CD4-positive, alpha-beta T cell treated with Interleukin-6 for 4 hours (primary cell): ENCODE measurements around the gene SMG6.

ENCODE experiments used
- DNase-seq: peaks from one replicate; pipeline ENCODE4 v3.0.0-alpha.2; 2020; ENCODE audit warnings: mixed read lengths

Gene SMG6

GRCh38 chr17:2041561-2042389 is 261.8 kb downstream of the SMG6 start, which contains the start of gene OVCA2:
TSS of gene OVCA2 (plus strand) at chr17:2042022. CDS start at chr17:2042048, 26 bp downstream.
- peak; percentile 99 for DNase-seq

GRCh38 chr17:2040942-2041560 is 262.5 kb downstream of the SMG6 start:
- DNase-seq: no peak

- DNase-seq: no peak
Measured at GRCh38 chr17:2040219-2040827, 263.3 kb downstream of the SMG6 start.

GRCh38 chr17:2037155-2037554 is 266.4 kb downstream of the SMG6 start:
- DNase-seq: no peak

DNA sequence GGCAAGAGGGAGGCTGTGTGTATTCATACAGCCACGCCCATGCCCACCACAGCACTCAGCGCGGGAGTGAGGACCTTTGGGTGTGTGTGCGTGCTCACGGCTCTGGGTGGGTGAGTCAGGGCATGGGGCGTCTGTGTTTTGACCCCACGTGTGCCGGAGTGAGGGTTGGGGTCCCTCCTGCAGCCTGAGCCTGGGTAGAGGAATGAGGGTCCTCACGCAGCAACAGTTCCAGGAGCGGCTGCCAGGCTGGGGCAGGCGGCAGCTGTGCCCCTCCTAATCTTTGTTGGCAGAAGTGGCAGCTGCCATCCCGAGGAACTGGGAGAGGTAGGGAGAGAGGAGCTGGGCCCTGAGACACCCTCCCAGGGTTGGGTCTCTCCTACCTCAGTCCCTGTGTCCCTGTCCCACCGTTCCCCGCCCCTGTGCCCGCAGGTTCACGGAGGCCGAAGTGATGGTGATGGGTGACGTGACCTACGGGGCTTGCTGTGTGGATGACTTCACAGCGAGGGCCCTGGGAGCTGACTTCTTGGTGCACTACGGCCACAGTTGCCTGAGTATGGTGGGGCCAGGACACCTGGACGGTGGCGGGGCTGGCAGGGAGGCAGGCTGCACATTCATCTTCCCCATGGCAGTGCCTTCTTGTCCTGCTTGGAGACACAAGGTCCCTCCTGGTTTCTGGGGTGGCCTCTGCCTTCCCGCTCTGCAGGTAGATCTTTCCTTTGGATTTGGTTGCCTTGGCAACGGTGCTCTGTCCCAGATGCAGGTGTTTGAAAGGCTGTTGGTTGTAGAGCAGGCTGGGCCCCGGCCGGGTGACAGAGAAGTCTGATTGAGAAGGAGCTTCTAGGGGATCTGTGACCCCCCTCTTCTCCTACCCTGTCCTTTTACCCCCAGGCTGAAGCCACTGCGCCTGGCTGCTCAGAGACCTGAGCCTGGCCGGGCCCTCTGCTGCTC is 267.8 kb downstream of the SMG6 start:
- DNase-seq: no peak

DNA sequence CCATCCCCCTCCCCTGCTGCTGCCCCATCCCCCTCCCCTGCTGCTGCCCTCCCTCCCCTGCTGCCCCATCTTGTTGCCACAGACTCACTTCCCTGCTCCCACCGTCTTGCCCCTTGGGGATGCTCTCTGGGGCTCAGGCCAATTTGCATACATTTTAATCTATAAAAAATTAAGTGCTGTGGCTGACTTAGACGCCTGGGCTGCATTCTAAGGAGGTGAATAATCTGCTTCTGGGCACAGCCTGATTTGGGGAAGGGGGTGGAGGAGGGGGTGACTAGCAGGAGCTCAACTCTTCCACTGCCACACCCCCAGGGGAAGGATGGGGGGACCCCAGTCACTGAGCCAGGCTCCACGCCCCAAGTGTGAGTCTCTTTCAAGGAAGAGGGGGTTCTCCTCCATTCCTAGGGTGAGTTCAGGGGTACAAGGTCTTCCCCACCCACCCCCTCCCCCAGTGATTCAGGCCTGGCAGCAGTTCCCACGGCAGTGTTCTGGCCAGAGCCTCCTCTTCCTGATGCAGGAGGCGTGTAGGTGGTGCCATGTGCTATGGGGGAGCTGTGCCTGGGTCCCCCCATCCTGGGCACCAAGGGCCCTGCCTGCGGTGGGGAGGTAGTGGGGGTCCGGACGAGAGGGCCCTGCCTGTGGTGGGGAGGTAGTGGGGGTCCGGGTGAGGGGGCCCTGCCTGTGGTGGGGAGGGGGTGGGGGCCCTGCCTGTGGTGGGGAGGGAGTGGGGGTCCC is 268.6 kb downstream of the SMG6 start:
- no peak for DNase-seq

- no peak for DNase-seq
Measured at GRCh38 chr17:2034157-2034556, 269.4 kb downstream of the SMG6 start.

DNA sequence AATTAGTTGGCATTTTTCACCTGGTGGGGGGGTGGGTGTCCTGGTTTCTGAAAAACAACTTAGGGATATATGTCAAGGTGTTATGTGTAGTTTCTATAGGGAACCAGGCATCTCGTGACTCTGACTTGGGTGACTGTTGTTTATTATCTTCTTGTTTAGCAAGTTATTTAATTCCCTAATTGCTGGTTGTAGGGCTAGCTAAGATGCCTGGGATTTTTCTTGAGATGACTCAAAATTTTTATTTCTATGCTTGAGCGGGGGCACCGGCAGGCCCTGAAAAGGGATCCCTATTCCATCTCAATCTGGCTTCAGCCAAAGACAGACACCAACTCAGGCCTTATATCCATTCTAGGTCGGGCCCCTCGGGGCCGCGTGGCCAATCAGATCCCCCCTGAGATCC is 270.4 kb downstream of the SMG6 start:
- DNase-seq: no peak

DNA sequence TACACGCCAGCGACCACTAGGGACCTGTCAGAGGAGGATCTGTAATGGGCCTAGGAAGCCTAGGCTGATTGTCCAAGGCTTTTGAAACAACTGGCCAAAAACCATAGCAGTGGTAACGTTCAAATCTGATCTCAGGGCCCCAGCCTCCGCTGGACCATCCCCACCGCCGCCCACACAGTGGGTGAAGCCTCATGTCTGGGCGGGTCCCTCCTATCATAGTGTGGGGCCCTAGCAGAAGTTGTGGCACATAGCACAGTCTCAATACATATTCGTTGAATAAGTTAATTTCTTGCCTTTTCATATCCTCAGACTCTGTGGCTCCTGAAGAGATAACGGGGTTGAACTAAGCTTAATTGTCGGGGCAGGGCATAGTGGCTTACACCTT is 272.8 kb downstream of the SMG6 start:
- no peak for DNase-seq

GRCh38 chr17:2029911-2030778 is 273.4 kb downstream of the SMG6 start, which contains the start of gene DPH1:
TSS of gene DPH1 (plus strand) at chr17:2030153. CDS start at chr17:2030170, 17 bp downstream.
- peak; percentile 85 for DNase-seq

DNA sequence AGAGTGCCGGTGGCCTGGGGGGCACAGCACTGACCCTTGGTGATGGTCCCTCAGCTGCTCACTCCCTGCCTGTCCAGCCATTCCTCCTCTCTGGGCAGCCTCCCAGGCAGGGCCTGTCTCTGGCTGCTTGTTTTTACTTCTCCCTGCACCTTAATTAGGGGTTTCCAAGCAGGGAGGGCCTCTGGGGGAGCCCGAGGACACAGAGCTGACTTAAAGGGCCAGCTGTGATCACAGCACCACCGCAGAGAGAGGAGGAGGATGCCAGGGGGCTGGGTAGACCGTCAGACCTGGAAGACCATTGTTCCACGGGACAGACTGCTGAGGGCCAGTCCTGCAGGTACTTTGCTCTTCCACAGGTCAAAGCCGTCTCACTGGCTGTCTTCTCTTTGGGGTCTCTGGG is 274.8 kb downstream of the SMG6 start:
- DNase-seq: no peak

GRCh38 chr17:2028234-2028614 is 275.4 kb downstream of the SMG6 start:
- no peak for DNase-seq

GRCh38 chr17:2027528-2028233 is 275.9 kb downstream of the SMG6 start:
- no peak for DNase-seq

GRCh38 chr17:2025622-2026309 is 277.8 kb downstream of the SMG6 start:
- peak; percentile 27 for DNase-seq

GRCh38 chr17:2025220-2025621 is 278.4 kb downstream of the SMG6 start, which contains the start of gene RTN4RL1:
TSS of gene RTN4RL1 (minus strand) at chr17:2025334. CDS start at chr17:2024865, 469 bp downstream.
- DNase-seq: peak; percentile 86

DNA sequence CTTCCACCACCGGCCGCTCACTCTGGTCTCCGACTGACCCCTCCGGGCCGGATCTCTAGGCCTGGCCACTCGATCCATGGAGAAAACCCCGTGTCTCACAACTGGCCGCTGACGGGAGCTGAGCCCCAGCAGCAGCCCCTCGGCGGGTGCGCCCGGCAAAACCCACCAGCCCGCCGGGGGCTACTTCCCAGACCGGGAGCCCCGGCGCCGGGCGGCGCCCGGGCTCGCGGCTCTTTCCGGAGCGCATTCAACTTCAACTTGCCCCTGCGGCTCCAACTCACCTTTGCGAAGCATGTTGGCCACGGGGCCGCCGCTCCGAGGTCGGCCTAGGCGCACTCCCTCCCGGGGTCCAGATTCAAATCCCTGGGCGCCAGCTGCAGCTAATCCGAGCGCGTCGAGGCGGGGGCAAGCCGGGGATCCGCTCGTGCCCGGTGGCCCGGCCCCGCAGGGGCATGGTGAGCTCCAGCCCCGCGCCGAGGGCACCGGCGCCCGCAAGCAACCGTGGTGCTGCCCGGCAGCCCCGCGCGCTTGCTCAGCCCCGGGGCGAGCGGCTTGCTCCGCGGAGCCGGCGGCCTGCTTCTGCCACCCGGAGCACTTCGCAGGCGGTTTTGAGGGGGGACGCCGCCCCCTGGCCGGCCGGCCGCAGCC is 278.9 kb downstream of the SMG6 start:
- peak; percentile 16 for DNase-seq

GRCh38 chr17:2023692-2024571 is 279.7 kb downstream of the SMG6 start:
- DNase-seq: peak; percentile 40

GRCh38 chr17:2023256-2023655 is 280.3 kb downstream of the SMG6 start:
- no peak for DNase-seq
